PC-9 (cell line): ENCODE measurements around the gene ARHGAP26.

ENCODE experiments used
- EZH2 ChIP-seq: fragments of 200-600 bp; sonication (generic); IDR thresholded peaks from 2 replicates; pipeline ENCODE4 v1.8.0; 2017; ENCODE audit warnings: antibody characterized with exemption, low read depth
- TF ChIP-seq, protein P1 (sequence below): fragments of 200-600 bp; sonication (generic); conservative IDR thresholded peaks from 2 replicates; pipeline ENCODE4 v1.6.1; 2017; ENCODE audit warnings: mixed run types, antibody characterized with exemption, mild to moderate bottlenecking, moderate library complexity

DNA sequence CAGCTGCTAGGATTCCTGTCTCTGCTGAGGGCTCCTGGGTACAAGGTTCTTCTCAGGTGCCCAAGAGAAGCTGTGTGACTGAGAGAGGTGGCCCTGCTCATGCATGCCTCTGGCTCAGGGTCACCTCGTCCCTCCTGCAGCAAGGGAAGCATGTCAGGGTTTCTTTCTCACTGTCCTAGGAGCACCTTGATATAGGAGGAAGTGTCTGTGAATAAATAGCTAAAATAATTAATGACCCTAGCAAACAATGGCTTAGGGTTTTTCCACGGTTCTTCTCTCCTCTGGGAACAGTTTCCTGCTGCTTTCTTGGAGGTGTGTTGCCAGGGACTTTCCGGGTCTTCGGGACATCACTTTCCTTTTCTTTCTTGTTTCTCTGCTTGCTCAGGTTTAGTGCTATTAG, 87.2 kb downstream of the ARHGAP26 start:
- TF ChIP-seq EZH2 = no peak
- TF ChIP-seq, protein P1, sequence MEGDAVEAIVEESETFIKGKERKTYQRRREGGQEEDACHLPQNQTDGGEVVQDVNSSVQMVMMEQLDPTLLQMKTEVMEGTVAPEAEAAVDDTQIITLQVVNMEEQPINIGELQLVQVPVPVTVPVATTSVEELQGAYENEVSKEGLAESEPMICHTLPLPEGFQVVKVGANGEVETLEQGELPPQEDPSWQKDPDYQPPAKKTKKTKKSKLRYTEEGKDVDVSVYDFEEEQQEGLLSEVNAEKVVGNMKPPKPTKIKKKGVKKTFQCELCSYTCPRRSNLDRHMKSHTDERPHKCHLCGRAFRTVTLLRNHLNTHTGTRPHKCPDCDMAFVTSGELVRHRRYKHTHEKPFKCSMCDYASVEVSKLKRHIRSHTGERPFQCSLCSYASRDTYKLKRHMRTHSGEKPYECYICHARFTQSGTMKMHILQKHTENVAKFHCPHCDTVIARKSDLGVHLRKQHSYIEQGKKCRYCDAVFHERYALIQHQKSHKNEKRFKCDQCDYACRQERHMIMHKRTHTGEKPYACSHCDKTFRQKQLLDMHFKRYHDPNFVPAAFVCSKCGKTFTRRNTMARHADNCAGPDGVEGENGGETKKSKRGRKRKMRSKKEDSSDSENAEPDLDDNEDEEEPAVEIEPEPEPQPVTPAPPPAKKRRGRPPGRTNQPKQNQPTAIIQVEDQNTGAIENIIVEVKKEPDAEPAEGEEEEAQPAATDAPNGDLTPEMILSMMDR = no peak
